ENCODE data around the gene IGF1R.

The IGF1R gene

GRCh38 chr15:98746375-98747155 is 98.2 kb downstream of the IGF1R start:
- no peak for ATAC-seq

GRCh38 chr15:98751767-98752166 is 103.4 kb downstream of the IGF1R start:
- Mint-ChIP-seq H3K27ac (no peak overlapping the region), H3K4me1 (no peaks in the 10 kb centered on the region), H3K36me3 (no peaks in the 10 kb centered on the region), H3K9me3 (no peaks in the 10 kb centered on the region), H3K4me3 (no peak overlapping the region)
- ATAC-seq (no peak), DNase-seq (ENCODE audit: low spot score in 2 of 2) (no peak)

More at GRCh38 chr15:98746375-98747155, 98.2 kb downstream of the IGF1R start:
- H3K9me3 Mint-ChIP-seq = peaks cover 2% of the 10 kb centered on the region
- peaks cover 21% of the 10 kb centered on the region for H3K4me1 Mint-ChIP-seq
- no peaks in the 10 kb centered on the region for H3K36me3 Mint-ChIP-seq
- H3K4me3 Mint-ChIP-seq = no peak overlapping the region
- DNase-seq (ENCODE audit: low spot score in 2 of 2) = no peak
- no peak overlapping the region for H3K27ac Mint-ChIP-seq

GRCh38 chr15:98753726-98754656 is 105.7 kb downstream of the IGF1R start:
- no peak for ATAC-seq

GRCh38 chr15:98754657-98755022 is 106.3 kb downstream of the IGF1R start:
- Mint-ChIP-seq H3K36me3 (no peaks in the 10 kb centered on the region), H3K27ac (no peak overlapping the region), H3K9me3 (no peaks in the 10 kb centered on the region), H3K4me3 (no peak overlapping the region), H3K4me1 (peaks cover 4% of the 10 kb centered on the region)
- DNase-seq (ENCODE audit: low spot score in 2 of 2) (no peak), ATAC-seq (no peak)

More at GRCh38 chr15:98753726-98754656, 105.7 kb downstream of the IGF1R start:
- no peaks in the 10 kb centered on the region for H3K36me3 Mint-ChIP-seq
- H3K4me3 Mint-ChIP-seq = no peak overlapping the region
- no peak overlapping the region for H3K27ac Mint-ChIP-seq
- DNase-seq (ENCODE audit: low spot score in 2 of 2) = no peak
- H3K4me1 Mint-ChIP-seq = peaks cover 4% of the 10 kb centered on the region
- H3K9me3 Mint-ChIP-seq = no peaks in the 10 kb centered on the region

- H3K27ac Mint-ChIP-seq = no peak overlapping the region
- H3K36me3 Mint-ChIP-seq = no peaks in the 10 kb centered on the region
- no peak for ATAC-seq
- no peak for DNase-seq (ENCODE audit: low spot score in 2 of 2)
- H3K4me1 Mint-ChIP-seq = peaks cover 4% of the 10 kb centered on the region
- H3K9me3 Mint-ChIP-seq = no peaks in the 10 kb centered on the region
- no peak overlapping the region for H3K4me3 Mint-ChIP-seq
Measured at GRCh38 chr15:98755138-98755537, 106.8 kb downstream of the IGF1R start.

GRCh38 chr15:98755781-98756180 is 107.4 kb downstream of the IGF1R start:
- H3K4me3 Mint-ChIP-seq = no peak overlapping the region
- H3K27ac Mint-ChIP-seq = no peak overlapping the region
- H3K36me3 Mint-ChIP-seq = no peaks in the 10 kb centered on the region
- H3K4me1 Mint-ChIP-seq = peaks cover 4% of the 10 kb centered on the region
- no peaks in the 10 kb centered on the region for H3K9me3 Mint-ChIP-seq
- no peak for DNase-seq (ENCODE audit: low spot score in 2 of 2)
- ATAC-seq = no peak

- Mint-ChIP-seq H3K4me1 (peaks cover 4% of the 10 kb centered on the region), H3K27ac (no peak overlapping the region)
- no peak for ATAC-seq
Measured at GRCh38 chr15:98758224-98758623, 109.9 kb downstream of the IGF1R start.

GRCh38 chr15:98759277-98759676 is 110.9 kb downstream of the IGF1R start:
- ATAC-seq (no peak), DNase-seq (ENCODE audit: low spot score in 2 of 2) (peak in 1 of 2 donors; percentile 2)
- H3K27ac Mint-ChIP-seq = no peak overlapping the region
- H3K4me3 Mint-ChIP-seq = no peak overlapping the region
- H3K36me3 Mint-ChIP-seq = no peaks in the 10 kb centered on the region
- H3K4me1 Mint-ChIP-seq = peaks cover 4% of the 10 kb centered on the region
- H3K9me3 Mint-ChIP-seq = no peaks in the 10 kb centered on the region

More at GRCh38 chr15:98758224-98758623, 109.9 kb downstream of the IGF1R start:
- no peaks in the 10 kb centered on the region for H3K9me3 Mint-ChIP-seq
- DNase-seq (ENCODE audit: low spot score in 2 of 2) = no peak
- no peaks in the 10 kb centered on the region for H3K36me3 Mint-ChIP-seq
- no peak overlapping the region for H3K4me3 Mint-ChIP-seq

GRCh38 chr15:98760112-98760826 is 111.9 kb downstream of the IGF1R start:
- Mint-ChIP-seq H3K9me3 (no peaks in the 10 kb centered on the region), H3K4me1 (peaks cover 4% of the 10 kb centered on the region), H3K36me3 (no peaks in the 10 kb centered on the region), H3K27ac (no peak overlapping the region), H3K4me3 (no peak overlapping the region)
- DNase-seq (ENCODE audit: low spot score in 2 of 2) (no peak), ATAC-seq (no peak)

GRCh38 chr15:98760975-98761374 is 112.6 kb downstream of the IGF1R start:
- DNase-seq (ENCODE audit: low spot score in 2 of 2) = no peak
- Mint-ChIP-seq H3K4me3 (no peak overlapping the region), H3K36me3 (no peaks in the 10 kb centered on the region), H3K4me1 (peaks cover 4% of the 10 kb centered on the region), H3K9me3 (no peaks in the 10 kb centered on the region), H3K27ac (no peak overlapping the region)
- ATAC-seq = no peak

- Mint-ChIP-seq H3K27ac (no peak overlapping the region), H3K36me3 (no peaks in the 10 kb centered on the region)
Measured at GRCh38 chr15:98763179-98763578, 114.8 kb downstream of the IGF1R start.

GRCh38 chr15:98764291-98764690 is 116.0 kb downstream of the IGF1R start:
- H3K4me1 Mint-ChIP-seq = no peaks in the 10 kb centered on the region
- H3K36me3 Mint-ChIP-seq = no peaks in the 10 kb centered on the region
- no peaks in the 10 kb centered on the region for H3K9me3 Mint-ChIP-seq
- ATAC-seq = no peak
- DNase-seq (ENCODE audit: low spot score in 2 of 2) = no peak
- no peak overlapping the region for H3K4me3 Mint-ChIP-seq
- no peak overlapping the region for H3K27ac Mint-ChIP-seq

More at GRCh38 chr15:98763179-98763578, 114.8 kb downstream of the IGF1R start:
- Mint-ChIP-seq H3K4me1 (peaks cover 3% of the 10 kb centered on the region), H3K9me3 (no peaks in the 10 kb centered on the region), H3K4me3 (no peak overlapping the region)
- DNase-seq (ENCODE audit: low spot score in 2 of 2) (no peak), ATAC-seq (no peak)

GRCh38 chr15:98765610-98766009 is 117.3 kb downstream of the IGF1R start:
- H3K4me1 Mint-ChIP-seq = no peaks in the 10 kb centered on the region
- H3K4me3 Mint-ChIP-seq = no peak overlapping the region

GRCh38 chr15:98767692-98768091 is 119.4 kb downstream of the IGF1R start:
- Mint-ChIP-seq H3K9me3 (no peaks in the 10 kb centered on the region), H3K36me3 (no peaks in the 10 kb centered on the region), H3K27ac (no peak overlapping the region), H3K4me1 (no peaks in the 10 kb centered on the region), H3K4me3 (no peak overlapping the region)
- DNase-seq (ENCODE audit: low spot score in 2 of 2) (no peak), ATAC-seq (no peak)

More at GRCh38 chr15:98765610-98766009, 117.3 kb downstream of the IGF1R start:
- H3K36me3 Mint-ChIP-seq = no peaks in the 10 kb centered on the region
- H3K27ac Mint-ChIP-seq = no peak overlapping the region
- ATAC-seq (no peak), DNase-seq (ENCODE audit: low spot score in 2 of 2) (no peak)
- no peaks in the 10 kb centered on the region for H3K9me3 Mint-ChIP-seq

GRCh38 chr15:98769867-98770266 is 121.5 kb downstream of the IGF1R start:
- no peak for DNase-seq (ENCODE audit: low spot score in 2 of 2)
- no peaks in the 10 kb centered on the region for H3K4me1 Mint-ChIP-seq
- no peak overlapping the region for H3K27ac Mint-ChIP-seq
- H3K4me3 Mint-ChIP-seq = no peak overlapping the region
- no peak for ATAC-seq
- no peaks in the 10 kb centered on the region for H3K36me3 Mint-ChIP-seq
- no peaks in the 10 kb centered on the region for H3K9me3 Mint-ChIP-seq
